OCI-LY1 (cell line): ENCODE measurements around the gene REST.

Experiments
- H2AFZ ChIP-seq: fragments of 200-600 bp; sonication (generic), shearing (Covaris generic); 2 replicates; pipeline ENCODE4 v1.6.0; 2014; ENCODE audit warnings: antibody characterized with exemption, mild to moderate bottlenecking, low read length
- H3F3A ChIP-seq: fragments of 200-600 bp; sonication (generic), shearing (Covaris generic); 2 replicates; pipeline ENCODE4 v1.6.0; 2014; ENCODE audit warnings: mild to moderate bottlenecking, antibody characterized with exemption, low read length, moderate library complexity; ENCODE audit not compliant: insufficient read depth
- H3K27ac ChIP-seq: fragments of 200-600 bp; sonication (generic); 2 replicates; pipeline ENCODE4 v1.5.1; 2014; ENCODE audit warnings: low read length, mixed run types, mild to moderate bottlenecking, low read depth; ENCODE audit not compliant: poor library complexity, severe bottlenecking
- H3K27me3 ChIP-seq: fragments of 200-600 bp; sonication (generic); 2 replicates; pipeline ENCODE4 v1.6.0; 2014; ENCODE audit warnings: antibody characterized with exemption, mild to moderate bottlenecking, low read length, moderate library complexity; ENCODE audit not compliant: insufficient read depth
- H3K36me3 ChIP-seq: fragments of 200-600 bp; sonication (generic); 2 replicates; pipeline ENCODE4 v1.6.1; 2014; ENCODE audit warnings: mild to moderate bottlenecking, antibody characterized with exemption, low read length, moderate library complexity, mixed read lengths; ENCODE audit not compliant: insufficient read depth
- H3K4me1 ChIP-seq: fragments of 200-600 bp; sonication (generic); 2 replicates; pipeline ENCODE4 v1.5.1; 2014; ENCODE audit warnings: mild to moderate bottlenecking, low read length, moderate library complexity; ENCODE audit not compliant: insufficient read depth, severe bottlenecking
- H3K4me2 ChIP-seq: fragments of 200-600 bp; sonication (generic), shearing (Covaris generic); 2 replicates; pipeline ENCODE4 v1.6.1; 2014; ENCODE audit warnings: low read length
- H3K4me3 ChIP-seq: fragments of 200-600 bp; sonication (generic); 2 replicates; pipeline ENCODE4 v1.5.1; 2014; ENCODE audit warnings: low read length, low read depth, mild to moderate bottlenecking, mixed read lengths; ENCODE audit not compliant: poor library complexity, severe bottlenecking
- H3K79me2 ChIP-seq: fragments of 200-600 bp; shearing (Covaris generic); 2 replicates; pipeline ENCODE4 v1.6.1; 2016; ENCODE audit warnings: mixed run types, low read length, mixed read lengths; ENCODE audit not compliant: insufficient read depth
- H3K9ac ChIP-seq: fragments of 200-600 bp; sonication (generic), shearing (Covaris generic); 2 replicates; pipeline ENCODE4 v1.6.1; 2014; ENCODE audit warnings: mild to moderate bottlenecking, low read length, mixed read lengths
- H3K9me2 ChIP-seq: fragments of 200-600 bp; sonication (generic), shearing (Covaris generic); 2 replicates; pipeline ENCODE4 v1.6.1; 2014; ENCODE audit warnings: low read depth, mild to moderate bottlenecking, low read length, mixed read lengths
- H3K9me3 ChIP-seq: fragments of 200-600 bp; shearing (Covaris generic); 2 replicates; pipeline ENCODE4 v1.6.1; 2014; ENCODE audit warnings: low read length, mixed read lengths
- H4K20me1 ChIP-seq: fragments of 200-600 bp; sonication (generic), shearing (Covaris generic); 2 replicates; pipeline ENCODE4 v1.6.0; 2016; ENCODE audit warnings: mild to moderate bottlenecking, low read length; ENCODE audit not compliant: insufficient read depth
- CTCF ChIP-seq: fragments of 200-600 bp; sonication (generic), shearing (Covaris generic); IDR thresholded peaks from 2 replicates; pipeline ENCODE4 v1.5.1; 2017; ENCODE audit warnings: mild to moderate bottlenecking, antibody characterized with exemption, low read length, moderate library complexity, mixed read lengths
- EZH2 ChIP-seq: fragments of 200-600 bp; sonication (generic), shearing (Covaris generic); IDR thresholded peaks from 2 replicates; pipeline ENCODE4 v1.8.0; 2017; ENCODE audit warnings: borderline replicate concordance, mixed run types, mild to moderate bottlenecking, antibody characterized with exemption, low read length, moderate library complexity, mixed read lengths

Gene REST

GRCh38 chr4:56871371-56871866 is 36.3 kb upstream of the REST start:
- Histone ChIP-seq H3K79me2 (no peaks in the 10 kb centered on the region), H3K9ac (no peak overlapping the region), H3K4me2 (no peak overlapping the region)

GRCh38 chr4:56874166-56874565 is 33.5 kb upstream of the REST start:
- Histone ChIP-seq H3K36me3 (no peaks in the 10 kb centered on the region), H3K4me1 (no peaks in the 10 kb centered on the region), H3K4me2 (no peak overlapping the region), H3K27ac (no peak overlapping the region), H3K4me3 (no peak overlapping the region), H2AFZ (no peak overlapping the region), H3K9me3 (no peaks in the 10 kb centered on the region), H3F3A (no peaks in the 10 kb centered on the region), H3K79me2 (no peaks in the 10 kb centered on the region), H3K9ac (no peak overlapping the region), H3K9me2 (no peaks in the 10 kb centered on the region), H3K27me3 (no peaks in the 10 kb centered on the region), H4K20me1 (no peaks in the 10 kb centered on the region)
- no peak for TF ChIP-seq EZH2
- no peak for TF ChIP-seq CTCF

More at GRCh38 chr4:56871371-56871866, 36.3 kb upstream of the REST start:
- H4K20me1 ChIP-seq = no peaks in the 10 kb centered on the region
- H3F3A ChIP-seq = no peaks in the 10 kb centered on the region
- H3K9me3 ChIP-seq = no peaks in the 10 kb centered on the region
- H3K4me3 ChIP-seq = no peak overlapping the region
- H3K27me3 ChIP-seq = no peaks in the 10 kb centered on the region
- no peaks in the 10 kb centered on the region for H3K9me2 ChIP-seq
- H3K4me1 ChIP-seq = no peaks in the 10 kb centered on the region
- H2AFZ ChIP-seq = no peak overlapping the region
- TF ChIP-seq EZH2 (no peak), CTCF (no peak)
- no peak overlapping the region for H3K27ac ChIP-seq
- H3K36me3 ChIP-seq = no peaks in the 10 kb centered on the region

- Histone ChIP-seq H3K36me3 (no peaks in the 10 kb centered on the region), H3K4me2 (no peak overlapping the region), H2AFZ (no peak overlapping the region), H3K79me2 (no peaks in the 10 kb centered on the region), H4K20me1 (no peaks in the 10 kb centered on the region), H3K4me1 (no peaks in the 10 kb centered on the region), H3K27me3 (no peaks in the 10 kb centered on the region), H3K9me2 (no peaks in the 10 kb centered on the region), H3K27ac (no peak overlapping the region), H3K4me3 (no peak overlapping the region), H3K9ac (no peak overlapping the region), H3K9me3 (no peaks in the 10 kb centered on the region), H3F3A (no peaks in the 10 kb centered on the region)
- TF ChIP-seq EZH2 (no peak), CTCF (no peak)
Observed at GRCh38 chr4:56874923-56875322, 32.8 kb upstream of the REST start.
